HepG2 (cell line): Measurements from ENCODE around the gene ARSB. TPM values are rescaled to one million over a fixed set of nuclear protein-coding genes. Genes with fewer than 3 reads are reported as not detected.

ENCODE experiments used
- DDIT3 ChIP-seq: sonication (generic); formaldehyde crosslinking; IDR thresholded peaks from 2 replicates; pipeline ENCODE4 v1.4.0; 2020; ENCODE audit warnings: mild to moderate bottlenecking, missing genetic modification reagents
- DNMT3B ChIP-seq: conservative IDR thresholded peaks from 2 replicates; pipeline ENCODE4 v1.6.1; 2016; ENCODE audit warnings: missing biosample characterization, control low read depth
- FOXM1 ChIP-seq: sonication (generic); formaldehyde crosslinking; IDR thresholded peaks from 2 replicates; pipeline ENCODE4 v1.5.0; 2020; ENCODE audit warnings: missing genetic modification reagents
- JDP2 ChIP-seq: sonication (generic); formaldehyde crosslinking; IDR thresholded peaks from 2 replicates; pipeline ENCODE4 v1.8.1; 2022; ENCODE audit warnings: missing genetic modification reagents, borderline replicate concordance
- MBD4 ChIP-seq: IDR thresholded peaks from 2 replicates; pipeline ENCODE4 v1.6.1; 2012; ENCODE audit warnings: low read length, inconsistent platforms, borderline replicate concordance
- NFKB2 ChIP-seq: sonication (generic); formaldehyde crosslinking; IDR thresholded peaks from 2 replicates; pipeline ENCODE4 v1.4.0; 2020; ENCODE audit warnings: missing genetic modification reagents, borderline replicate concordance
- PAXIP1 ChIP-seq: sonication (generic); formaldehyde crosslinking; conservative IDR thresholded peaks from 2 replicates; pipeline ENCODE4 v1.4.0; 2020; ENCODE audit warnings: mild to moderate bottlenecking, missing genetic modification reagents, moderate library complexity
- PHB2 ChIP-seq: fragments of 450-650 bp; IDR thresholded peaks from 2 replicates; pipeline ENCODE4 v1.6.1; 2018; ENCODE audit not compliant: partially characterized antibody
- RARA ChIP-seq: IDR thresholded peaks from 2 replicates; pipeline ENCODE4 v1.6.1; 2016; ENCODE audit warnings: missing genetic modification reagents, missing compliant biosample characterization
- RFX3 ChIP-seq: IDR thresholded peaks from 2 replicates; pipeline ENCODE4 v1.6.1; 2016; ENCODE audit warnings: missing biosample characterization, missing genetic modification reagents
- SNAPC2 ChIP-seq: sonication (generic); formaldehyde crosslinking; IDR thresholded peaks from 2 replicates; pipeline ENCODE4 v1.8.1; 2022; ENCODE audit warnings: mild to moderate bottlenecking, missing genetic modification reagents
- TBL1XR1 ChIP-seq: fragments of 150-350 bp; IDR thresholded peaks from 2 replicates; pipeline ENCODE4 v1.6.1; 2014; ENCODE audit warnings: borderline replicate concordance, low read length; ENCODE audit not compliant: partially characterized antibody
- UBTF ChIP-seq: sonication (generic); formaldehyde crosslinking; IDR thresholded peaks from 2 replicates; pipeline ENCODE4 v1.4.0; 2020; ENCODE audit warnings: mild to moderate bottlenecking, missing genetic modification reagents
- ZNF724P ChIP-seq: sonication (generic); formaldehyde crosslinking; IDR thresholded peaks from 2 replicates; pipeline ENCODE4 v1.8.0; 2022; ENCODE audit warnings: missing genetic modification reagents, borderline replicate concordance
- ZNF841 ChIP-seq: sonication (generic); formaldehyde crosslinking; IDR thresholded peaks from 2 replicates; pipeline ENCODE4 v1.8.1; 2023; ENCODE audit warnings: missing genetic modification reagents, borderline replicate concordance
- ZNF850 ChIP-seq: sonication (generic); formaldehyde crosslinking; conservative IDR thresholded peaks from 2 replicates; pipeline ENCODE4 v1.9.0; 2021; ENCODE audit warnings: mild to moderate bottlenecking, missing genetic modification reagents
- polyA plus RNA-seq, 8 experiments: library from polyadenylated mRNA; depleted of rRNA in 3 of 8; stranded (reverse) in 7 of 8; unstranded in 1 of 8; fragments of >200 nt; fragmentation: Illumina TruSeq in 4 of 8; extraction: Trizol in 4 of 8; gene quantifications; 2 replicates each; pipeline versions ENCODE4 v1.2.1 to v1.2.3, GENCODE V29; 2011 to 2016; ENCODE audit warnings: low read depth in 4 of 8, missing spikeins in 1 of 8, mixed read lengths in 1 of 8; ENCODE audit not compliant: insufficient read depth in 1 of 8
- total RNA-seq, 5 experiments: library from RNA; depleted of rRNA; stranded (reverse); fragments of >200 nt; fragmentation: Illumina TruSeq; extraction: Trizol; gene quantifications; 2 replicates each; pipeline ENCODE4 v1.2.3, GENCODE V29; 2016; ENCODE audit warnings: low read depth in 1 of 5
- TF ChIP-seq, protein P1 (sequence below), 2 experiments: sonication (generic) in 1 of 2; formaldehyde crosslinking in 1 of 2; IDR thresholded peaks; 2 replicates each; pipeline versions ENCODE4 v1.5.1 to v1.6.1; 2011 to 2020; ENCODE audit warnings: borderline replicate concordance in 1 of 2, low read depth in 1 of 2, low read length in 1 of 2, mild to moderate bottlenecking in 1 of 2, missing genetic modification reagents in 1 of 2, moderate library complexity in 1 of 2
- TF ChIP-seq, protein P2 (sequence below): sonication (generic); formaldehyde crosslinking; IDR thresholded peaks from 2 replicates; pipeline ENCODE4 v1.4.0; 2020; ENCODE audit warnings: missing genetic modification reagents

Gene ARSB
- total and polyA plus RNA-seq, 2 of the 13 experiments (the other 11 are each of a cell fraction or from before 2014, with no cell fraction given), result 52.6 to 66.4 TPM

DNA sequence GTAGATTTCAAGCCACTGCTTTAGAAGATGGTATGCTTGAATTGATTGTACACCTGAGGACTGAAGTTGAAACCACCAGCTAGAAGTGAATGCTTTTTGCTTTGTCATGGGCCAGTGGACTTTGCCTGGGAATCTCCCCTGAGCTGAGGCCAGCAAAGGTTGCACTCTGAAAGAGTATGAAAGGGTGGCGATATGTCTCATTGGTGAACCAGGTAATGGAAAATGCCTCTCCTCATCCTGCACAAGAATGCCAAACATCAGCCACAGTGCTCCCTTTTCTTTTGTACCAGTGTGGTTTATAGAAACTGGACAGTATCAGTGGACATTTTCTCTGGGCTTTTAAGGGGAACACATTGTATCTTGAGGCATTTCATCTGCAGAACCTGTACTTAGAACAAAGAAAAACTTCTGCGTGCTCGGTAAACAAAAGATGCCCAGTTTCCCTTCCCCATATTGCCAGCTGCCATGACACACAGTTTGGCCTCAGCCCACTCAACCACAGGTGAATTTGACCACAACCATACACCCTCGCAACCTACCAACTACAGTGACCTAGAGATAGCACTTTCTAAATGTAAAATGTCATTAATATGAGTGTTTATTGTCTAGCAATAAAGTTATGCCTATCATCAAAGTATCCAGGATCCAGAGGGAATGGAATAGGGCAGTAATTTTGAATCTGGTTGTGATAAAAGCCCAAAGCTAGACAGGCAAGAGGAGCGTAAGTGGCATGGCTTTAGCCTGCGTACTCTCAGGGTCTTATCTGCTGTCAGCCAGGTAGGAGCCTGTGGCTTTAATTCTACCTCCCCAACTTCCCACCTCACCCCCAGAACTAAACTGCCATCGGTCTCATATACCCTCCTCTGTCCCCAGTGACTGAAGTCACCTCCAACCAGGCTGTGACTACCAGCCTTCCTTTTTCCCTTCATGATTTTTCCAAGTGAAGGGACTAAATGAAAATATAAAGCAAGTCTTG, 257.0 kb downstream of the ARSB start (continued):
- peak; percentile 94 for TF ChIP-seq PAXIP1
- no peak for TF ChIP-seq SNAPC2 (CRISPR knock-in tag)
- peak; percentile 66; the same call in 1 of the 2 replicates for TF ChIP-seq RARA (CRISPR knock-in tag)
- no peak for TF ChIP-seq TBL1XR1
- TF ChIP-seq, protein P1, sequence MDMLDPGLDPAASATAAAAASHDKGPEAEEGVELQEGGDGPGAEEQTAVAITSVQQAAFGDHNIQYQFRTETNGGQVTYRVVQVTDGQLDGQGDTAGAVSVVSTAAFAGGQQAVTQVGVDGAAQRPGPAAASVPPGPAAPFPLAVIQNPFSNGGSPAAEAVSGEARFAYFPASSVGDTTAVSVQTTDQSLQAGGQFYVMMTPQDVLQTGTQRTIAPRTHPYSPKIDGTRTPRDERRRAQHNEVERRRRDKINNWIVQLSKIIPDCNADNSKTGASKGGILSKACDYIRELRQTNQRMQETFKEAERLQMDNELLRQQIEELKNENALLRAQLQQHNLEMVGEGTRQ (IDR thresholded peaks at IDR 0.05; ENCODE audit: low read depth, low read length), result no peak
- TF ChIP-seq, protein P1 (CRISPR knock-in tag; IDR thresholded peaks at IDR 0.05; ENCODE audit: borderline replicate concordance), result no peak
- TF ChIP-seq ZNF724P, result no peak
- TF ChIP-seq JDP2 (CRISPR knock-in tag), result no peak
- TF ChIP-seq ZNF850 (CRISPR knock-in tag), result no peak
- TF ChIP-seq, protein P2, sequence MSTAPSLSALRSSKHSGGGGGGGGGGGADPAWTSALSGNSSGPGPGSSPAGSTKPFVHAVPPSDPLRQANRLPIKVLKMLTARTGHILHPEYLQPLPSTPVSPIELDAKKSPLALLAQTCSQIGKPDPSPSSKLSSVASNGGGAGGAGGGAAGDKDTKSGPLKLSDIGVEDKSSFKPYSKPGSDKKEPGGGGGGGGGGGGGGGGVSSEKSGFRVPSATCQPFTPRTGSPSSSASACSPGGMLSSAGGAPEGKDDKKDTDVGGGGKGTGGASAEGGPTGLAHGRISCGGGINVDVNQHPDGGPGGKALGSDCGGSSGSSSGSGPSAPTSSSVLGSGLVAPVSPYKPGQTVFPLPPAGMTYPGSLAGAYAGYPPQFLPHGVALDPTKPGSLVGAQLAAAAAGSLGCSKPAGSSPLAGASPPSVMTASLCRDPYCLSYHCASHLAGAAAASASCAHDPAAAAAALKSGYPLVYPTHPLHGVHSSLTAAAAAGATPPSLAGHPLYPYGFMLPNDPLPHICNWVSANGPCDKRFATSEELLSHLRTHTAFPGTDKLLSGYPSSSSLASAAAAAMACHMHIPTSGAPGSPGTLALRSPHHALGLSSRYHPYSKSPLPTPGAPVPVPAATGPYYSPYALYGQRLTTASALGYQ (CRISPR knock-in tag), result no peak
- no peak for TF ChIP-seq MBD4
- TF ChIP-seq NFKB2 (CRISPR knock-in tag), result no peak
- TF ChIP-seq UBTF (CRISPR knock-in tag), result peak; percentile 34; the same call in 1 of the 2 replicates
- TF ChIP-seq DNMT3B (CRISPR knock-in tag), result no peak
- no peak for TF ChIP-seq ZNF841
- TF ChIP-seq DDIT3, result no peak
- no peak for TF ChIP-seq RFX3 (CRISPR knock-in tag)
- TF ChIP-seq FOXM1, result no peak
- TF ChIP-seq PHB2, result no peak
